ENCODE results near the gene HOXD13.
A peak's percentile ranks its signal among the peaks of the same experiment; 100 is the strongest.

HOXD13 gene

DNA sequence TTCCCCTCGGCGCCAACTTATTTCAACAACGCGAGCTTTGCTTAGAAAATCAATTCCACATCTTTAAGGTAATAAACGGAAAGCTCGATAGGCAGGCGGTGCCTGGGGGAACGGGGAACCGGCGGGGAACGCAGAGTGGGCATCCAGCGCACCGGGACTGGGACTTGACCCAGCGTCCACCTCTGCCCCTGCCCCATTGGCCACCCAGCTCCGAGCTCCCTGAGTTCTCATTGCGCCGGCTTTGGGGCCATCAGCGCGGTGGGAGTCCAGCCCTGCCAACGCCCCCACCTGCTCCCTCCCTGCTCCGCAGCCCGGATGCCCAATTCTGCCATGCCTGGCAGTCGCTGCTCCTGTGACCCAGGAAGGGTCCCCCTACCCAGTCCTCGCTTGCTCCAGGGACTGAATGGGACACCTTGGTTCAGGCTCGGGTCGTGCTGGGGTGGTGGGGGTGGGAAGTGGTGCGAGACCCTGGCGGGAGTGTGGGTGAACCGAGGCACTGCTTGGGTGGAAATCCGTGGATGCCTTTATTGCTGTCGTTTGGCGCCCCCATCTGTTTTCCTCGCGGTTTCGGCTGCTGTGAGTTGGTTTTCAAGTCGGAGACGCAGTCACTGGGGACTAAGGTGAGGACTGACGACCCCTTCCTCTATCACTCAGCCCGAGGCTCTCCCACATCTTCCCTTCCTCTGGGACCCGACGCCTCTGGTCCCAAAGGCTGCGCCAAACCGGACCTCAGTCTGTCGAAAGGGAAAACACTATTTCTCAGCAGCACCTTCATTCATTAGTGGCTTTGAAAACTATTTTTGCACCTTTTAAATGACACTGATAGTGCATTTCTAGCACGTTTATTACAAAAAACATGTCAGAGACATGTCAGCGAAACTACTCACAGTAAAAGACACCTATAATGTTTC, 6.4 kb upstream of the HOXD13 start:
- no peak overlapping the region for H3K4me3 ChIP-seq (ENCODE audit: low read depth, low read length)
- TF ChIP-seq, protein P1, sequence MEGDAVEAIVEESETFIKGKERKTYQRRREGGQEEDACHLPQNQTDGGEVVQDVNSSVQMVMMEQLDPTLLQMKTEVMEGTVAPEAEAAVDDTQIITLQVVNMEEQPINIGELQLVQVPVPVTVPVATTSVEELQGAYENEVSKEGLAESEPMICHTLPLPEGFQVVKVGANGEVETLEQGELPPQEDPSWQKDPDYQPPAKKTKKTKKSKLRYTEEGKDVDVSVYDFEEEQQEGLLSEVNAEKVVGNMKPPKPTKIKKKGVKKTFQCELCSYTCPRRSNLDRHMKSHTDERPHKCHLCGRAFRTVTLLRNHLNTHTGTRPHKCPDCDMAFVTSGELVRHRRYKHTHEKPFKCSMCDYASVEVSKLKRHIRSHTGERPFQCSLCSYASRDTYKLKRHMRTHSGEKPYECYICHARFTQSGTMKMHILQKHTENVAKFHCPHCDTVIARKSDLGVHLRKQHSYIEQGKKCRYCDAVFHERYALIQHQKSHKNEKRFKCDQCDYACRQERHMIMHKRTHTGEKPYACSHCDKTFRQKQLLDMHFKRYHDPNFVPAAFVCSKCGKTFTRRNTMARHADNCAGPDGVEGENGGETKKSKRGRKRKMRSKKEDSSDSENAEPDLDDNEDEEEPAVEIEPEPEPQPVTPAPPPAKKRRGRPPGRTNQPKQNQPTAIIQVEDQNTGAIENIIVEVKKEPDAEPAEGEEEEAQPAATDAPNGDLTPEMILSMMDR (IDR thresholded peaks at IDR 0.05; ENCODE audit: low read depth, low read length), result peak; percentile 48

DNA sequence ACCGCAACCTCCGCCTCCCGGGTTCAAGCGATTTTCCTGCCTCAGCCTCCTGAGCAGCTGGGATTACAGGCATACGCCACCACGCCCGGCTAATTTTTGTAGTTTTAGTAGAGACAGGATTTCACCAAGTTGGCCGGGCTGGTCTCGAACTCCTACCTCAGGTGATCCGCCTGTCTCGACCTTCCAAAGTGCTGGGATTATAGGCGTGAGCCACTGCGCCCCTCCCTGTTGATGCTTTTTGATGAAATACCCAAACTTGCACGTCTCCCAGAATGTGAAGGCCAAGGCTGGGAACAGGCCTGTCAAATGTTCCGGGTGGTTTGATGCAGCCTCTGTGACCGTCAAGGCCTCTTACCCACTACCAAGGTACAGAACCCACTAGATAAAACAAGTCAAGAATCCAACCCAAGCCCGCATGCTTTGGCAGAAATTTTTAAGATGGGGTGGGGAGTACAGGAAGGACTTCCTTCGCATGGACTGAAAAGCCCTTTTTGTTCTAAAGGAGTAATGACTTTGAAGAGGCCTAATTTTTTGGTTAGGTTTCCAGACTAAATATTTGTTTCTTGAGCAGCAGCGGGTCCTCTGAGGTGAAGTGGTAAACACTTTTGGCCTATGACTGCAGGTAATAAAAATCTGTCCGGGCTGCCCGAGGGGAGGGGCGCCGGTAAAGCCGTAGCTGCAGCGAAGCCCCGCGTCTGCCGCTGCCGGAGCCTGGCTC, 5.0 kb upstream of the HOXD13 start:
- no peak overlapping the region for H3K4me3 ChIP-seq (ENCODE audit: low read depth, low read length)
- TF ChIP-seq, protein P1 (IDR thresholded peaks at IDR 0.05; ENCODE audit: low read depth, low read length), result no peak

DNA sequence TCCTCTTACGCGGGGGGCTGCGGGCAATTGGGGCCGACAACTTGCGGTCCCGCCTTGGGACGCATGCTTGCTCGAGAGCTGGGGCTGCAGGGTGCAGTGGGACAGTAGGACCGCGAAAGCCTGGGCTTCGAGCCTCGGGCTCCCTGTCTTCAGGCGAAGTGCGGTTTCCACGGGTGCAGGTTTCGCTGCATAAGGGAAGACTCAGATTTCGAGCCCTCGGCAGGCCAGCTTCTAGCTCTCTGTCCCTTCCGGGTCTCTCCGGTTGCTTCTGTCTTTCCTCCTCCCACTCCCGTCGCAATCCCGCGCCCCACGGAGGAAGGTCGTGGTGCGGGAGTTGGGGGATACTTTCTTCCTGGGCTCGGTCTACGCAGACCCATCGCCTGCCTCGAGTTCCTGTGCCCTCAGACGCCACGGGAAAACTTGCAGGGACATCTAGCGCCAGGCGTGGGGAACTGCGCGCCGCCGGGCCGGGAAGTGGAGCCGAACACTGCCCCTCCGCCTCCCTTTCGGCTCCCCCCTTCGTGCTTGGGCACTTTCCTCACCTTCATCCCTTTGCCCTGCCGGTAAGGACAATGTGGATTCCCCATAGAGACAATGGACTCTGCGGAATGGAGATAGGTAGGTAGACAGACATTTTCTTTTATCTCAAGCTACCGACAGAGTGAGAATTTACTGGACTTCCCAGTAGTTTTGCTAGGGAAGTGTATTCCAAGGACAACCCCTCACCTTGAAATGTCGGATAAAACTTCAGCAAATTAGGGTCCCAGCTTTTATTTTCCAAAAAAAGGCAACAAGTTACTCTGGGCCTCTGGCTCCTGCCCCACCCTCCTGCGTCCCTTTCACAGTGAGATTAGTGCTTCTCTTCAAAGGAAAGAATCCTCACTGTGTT, 4.2 kb upstream of the HOXD13 start:
- H3K4me3 ChIP-seq (ENCODE audit: low read depth, low read length), result no peak overlapping the region; the same call in 1 of the 2 replicates
- TF ChIP-seq, protein P1 (IDR thresholded peaks at IDR 0.05; ENCODE audit: low read depth, low read length), result peak; percentile 77

DNA sequence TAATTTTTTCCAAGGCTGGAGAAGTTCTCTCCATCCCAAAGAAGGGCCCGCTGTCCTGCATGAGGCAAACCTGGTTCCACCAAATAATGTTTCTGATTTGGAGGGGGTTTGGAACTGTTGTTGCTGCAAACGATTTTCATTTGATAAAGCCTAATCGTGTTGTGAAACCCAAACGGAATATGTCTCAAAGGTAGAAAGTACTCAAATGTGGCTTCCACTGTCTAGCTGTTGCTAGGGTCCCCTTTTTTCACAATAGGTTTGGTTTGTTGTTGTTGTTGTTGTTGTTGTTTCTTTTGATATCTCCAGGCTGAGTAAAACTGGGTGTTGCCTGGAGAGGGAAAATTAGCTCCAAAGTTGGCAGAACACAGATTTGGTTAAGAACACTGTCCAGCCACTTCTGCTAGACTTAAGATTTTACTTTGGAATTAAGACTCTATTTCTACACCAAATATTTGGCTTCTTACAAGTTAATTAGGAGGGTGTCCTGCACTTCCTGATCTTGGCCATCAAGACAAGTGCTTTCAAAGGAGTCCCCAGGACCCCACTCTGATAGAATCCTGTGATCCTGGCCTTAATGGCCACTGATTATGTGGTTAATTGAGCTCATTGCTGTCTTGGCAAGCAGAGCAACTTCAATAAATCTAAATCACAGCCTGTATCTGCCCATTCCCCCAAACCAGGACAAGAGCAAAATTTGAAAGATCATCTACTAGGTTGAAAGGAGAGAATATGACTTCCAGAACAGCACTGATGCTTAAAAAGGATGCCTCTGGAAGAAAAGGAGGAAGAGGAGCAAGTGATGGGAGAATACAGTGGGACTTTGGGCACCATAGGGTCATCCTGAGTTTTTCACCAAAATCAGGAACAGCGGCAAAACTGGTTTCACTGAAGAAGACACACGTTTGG, 3.3 kb upstream of the HOXD13 start:
- TF ChIP-seq, protein P1 (IDR thresholded peaks at IDR 0.05; ENCODE audit: low read depth, low read length), result no peak
- H3K4me3 ChIP-seq (ENCODE audit: low read depth, low read length), result no peak overlapping the region

DNA sequence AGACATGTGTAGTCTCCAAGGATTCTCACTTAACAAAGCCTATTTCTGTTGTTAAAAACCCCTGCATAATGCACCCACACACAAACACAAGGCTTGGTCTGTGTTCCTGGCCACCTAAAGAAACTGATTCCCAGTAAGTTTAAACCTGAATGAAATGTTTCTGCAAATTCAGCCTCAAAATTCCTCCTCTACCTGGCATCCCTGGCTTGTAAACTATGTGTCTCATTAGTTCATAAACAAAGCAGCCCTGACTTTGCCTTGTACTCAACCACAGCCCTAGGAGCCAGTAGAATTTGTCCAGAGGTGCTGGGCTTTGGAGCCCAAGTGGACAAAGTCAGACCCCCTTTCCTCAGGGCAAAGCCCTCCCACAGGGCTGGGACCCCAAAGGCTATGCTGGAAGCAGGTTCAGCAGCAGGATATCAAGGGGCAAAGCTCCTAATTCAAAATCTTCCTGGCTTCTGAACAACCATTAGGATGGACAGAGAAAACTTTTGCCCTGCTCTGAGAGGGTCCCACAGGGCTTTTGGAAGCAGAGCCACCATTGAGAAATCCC, 2.6 kb upstream of the HOXD13 start:
- TF ChIP-seq, protein P1 (IDR thresholded peaks at IDR 0.05; ENCODE audit: low read depth, low read length), result no peak
- H3K4me3 ChIP-seq (ENCODE audit: low read depth, low read length), result no peak overlapping the region

DNA sequence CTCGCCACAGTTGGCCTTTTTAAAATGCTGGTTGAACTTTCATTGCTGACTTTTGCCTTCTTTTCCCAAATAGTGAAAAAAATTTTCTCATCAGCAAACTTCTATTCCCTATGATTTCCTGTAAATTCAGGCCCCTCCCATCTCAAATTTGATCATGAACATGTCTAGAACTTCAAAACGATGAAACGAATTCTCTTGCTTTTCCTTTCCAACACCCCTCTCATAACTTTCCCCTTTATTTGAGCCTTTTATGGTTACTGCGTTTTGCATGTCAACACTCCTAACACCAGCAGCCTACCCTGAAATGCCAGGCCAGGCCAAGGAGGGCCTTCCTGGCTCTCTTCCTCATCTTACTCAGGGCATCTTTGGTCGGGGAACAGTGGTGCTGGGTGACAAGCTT, 1.7 kb upstream of the HOXD13 start:
- H3K4me3 ChIP-seq (ENCODE audit: low read depth, low read length), result no peak overlapping the region
- TF ChIP-seq, protein P1 (IDR thresholded peaks at IDR 0.05; ENCODE audit: low read depth, low read length), result no peak
